ENCODE measurements around the gene TMTC2. TPM values are rescaled to one million over a fixed set of nuclear protein-coding genes. Genes with fewer than 3 reads are reported as not detected.

TMTC2 gene
- polyA plus RNA-seq, 1 donor from 2014 or later, result 20.6 TPM

DNA sequence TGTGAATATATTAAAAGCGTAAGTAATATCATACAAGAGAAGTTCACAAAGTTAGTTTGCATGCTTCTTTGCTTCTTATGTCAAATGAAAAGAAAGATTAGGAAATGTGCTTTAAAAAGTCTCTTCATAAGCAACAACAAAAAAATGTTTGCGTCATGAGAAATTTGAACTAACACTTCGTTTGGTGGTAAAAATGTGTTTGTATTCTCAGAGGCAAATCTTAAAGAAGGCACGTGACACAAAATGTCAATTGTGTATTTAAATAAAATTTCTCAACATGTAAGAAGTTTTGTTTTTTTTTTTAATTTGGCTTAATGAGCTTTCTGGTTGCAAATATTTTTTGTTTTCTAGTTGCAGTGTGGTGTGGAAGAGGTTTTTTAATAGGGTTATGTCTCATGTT is 93.8 kb downstream of the TMTC2 start:
- Histone ChIP-seq H3K36me3 (ENCODE audit: insufficient read depth, low read length) (no peaks in the 10 kb centered on the region), H3K4me2 (ENCODE audit: low read length) (no peak overlapping the region), H3K9me2 (ENCODE audit: insufficient read depth, low read length) (no peaks in the 10 kb centered on the region), H2AFZ (ENCODE audit: low read depth, low read length) (no peak overlapping the region), H3F3A (ENCODE audit: insufficient read depth, low read length, poor library complexity, severe bottlenecking) (no peaks in the 10 kb centered on the region), H3K27ac (ENCODE audit: low read length) (no peak overlapping the region), H3K79me2 (replicated peaks; ENCODE audit: insufficient read depth, low read length) (no peaks in the 10 kb centered on the region), H3K9me3 (ENCODE audit: low read length) (no peaks in the 10 kb centered on the region), H4K20me1 (ENCODE audit: insufficient read depth) (no peaks in the 10 kb centered on the region), H3K4me3 (ENCODE audit: low read length) (no peak overlapping the region), H3K9ac (ENCODE audit: low read length) (no peak overlapping the region), H3K27me3 (ENCODE audit: insufficient read depth, low read depth, low read length) (no peaks in the 10 kb centered on the region)
- TF ChIP-seq POLR2AphosphoS5 (IDR thresholded peaks at IDR 0.05) (no peak), TAF1 (IDR thresholded peaks at IDR 0.05; ENCODE audit: low read depth) (no peak), MXI1 (conservative IDR thresholded peaks at IDR 0.05; ENCODE audit: poor library complexity, severe bottlenecking) (no peak), EP300 (conservative IDR thresholded peaks at IDR 0.05; ENCODE audit: poor library complexity, severe bottlenecking) (no peak), SMC3 (conservative IDR thresholded peaks at IDR 0.05; ENCODE audit: poor library complexity) (no peak), REST (IDR thresholded peaks at IDR 0.05; ENCODE audit: borderline replicate concordance) (no peak), RAD21 (conservative IDR thresholded peaks at IDR 0.05) (no peak), CTCF (IDR thresholded peaks at IDR 0.05; ENCODE audit: poor library complexity, severe bottlenecking) (no peak), EZH2 (IDR thresholded peaks at IDR 0.05; ENCODE audit: borderline replicate concordance, insufficient read depth, low read length, poor library complexity, severe bottlenecking) (no peak)

- H3K4me3 ChIP-seq (ENCODE audit: low read length), result no peak overlapping the region
- no peaks in the 10 kb centered on the region for H3F3A ChIP-seq (ENCODE audit: insufficient read depth, low read length, poor library complexity, severe bottlenecking)
- no peak overlapping the region for H2AFZ ChIP-seq (ENCODE audit: low read depth, low read length)
- H3K79me2 ChIP-seq (replicated peaks; ENCODE audit: insufficient read depth, low read length), result no peaks in the 10 kb centered on the region
- H3K27ac ChIP-seq (ENCODE audit: low read length), result no peak overlapping the region
- no peaks in the 10 kb centered on the region for H4K20me1 ChIP-seq (ENCODE audit: insufficient read depth)
- no peak for TF ChIP-seq CTCF (IDR thresholded peaks at IDR 0.05; ENCODE audit: poor library complexity, severe bottlenecking)
- no peak for TF ChIP-seq RAD21 (conservative IDR thresholded peaks at IDR 0.05)
- TF ChIP-seq EZH2 (IDR thresholded peaks at IDR 0.05; ENCODE audit: borderline replicate concordance, insufficient read depth, low read length, poor library complexity, severe bottlenecking), result no peak
- no peak for TF ChIP-seq EP300 (conservative IDR thresholded peaks at IDR 0.05; ENCODE audit: poor library complexity, severe bottlenecking)
- no peak for TF ChIP-seq POLR2AphosphoS5 (IDR thresholded peaks at IDR 0.05)
- TF ChIP-seq MXI1 (conservative IDR thresholded peaks at IDR 0.05; ENCODE audit: poor library complexity, severe bottlenecking), result no peak
- no peak for TF ChIP-seq TAF1 (IDR thresholded peaks at IDR 0.05; ENCODE audit: low read depth)
- no peak for TF ChIP-seq SMC3 (conservative IDR thresholded peaks at IDR 0.05; ENCODE audit: poor library complexity)
- TF ChIP-seq REST (IDR thresholded peaks at IDR 0.05; ENCODE audit: borderline replicate concordance), result no peak
- no peak overlapping the region for H3K4me2 ChIP-seq (ENCODE audit: low read length)
- H3K9ac ChIP-seq (ENCODE audit: low read length), result no peak overlapping the region
- H3K9me3 ChIP-seq (ENCODE audit: low read length), result no peaks in the 10 kb centered on the region
- no peaks in the 10 kb centered on the region for H3K27me3 ChIP-seq (ENCODE audit: insufficient read depth, low read depth, low read length)
- no peaks in the 10 kb centered on the region for H3K9me2 ChIP-seq (ENCODE audit: insufficient read depth, low read length)
- no peaks in the 10 kb centered on the region for H3K36me3 ChIP-seq (ENCODE audit: insufficient read depth, low read length)
These were observed 94.7 kb downstream of the TMTC2 start for GRCh38 chr12:82781309-82781997.
